Activated T-cell treated with anti-CD3 and anti-CD28 coated beads, Interleukin-2, amount 50 U/mL, for 1 hour (primary cell): ENCODE results near the gene TNP2.

Source experiments
- DNase-seq: peaks from one replicate; pipeline ENCODE4 v3.0.0-alpha.2; 2020

Gene TNP2

DNA sequence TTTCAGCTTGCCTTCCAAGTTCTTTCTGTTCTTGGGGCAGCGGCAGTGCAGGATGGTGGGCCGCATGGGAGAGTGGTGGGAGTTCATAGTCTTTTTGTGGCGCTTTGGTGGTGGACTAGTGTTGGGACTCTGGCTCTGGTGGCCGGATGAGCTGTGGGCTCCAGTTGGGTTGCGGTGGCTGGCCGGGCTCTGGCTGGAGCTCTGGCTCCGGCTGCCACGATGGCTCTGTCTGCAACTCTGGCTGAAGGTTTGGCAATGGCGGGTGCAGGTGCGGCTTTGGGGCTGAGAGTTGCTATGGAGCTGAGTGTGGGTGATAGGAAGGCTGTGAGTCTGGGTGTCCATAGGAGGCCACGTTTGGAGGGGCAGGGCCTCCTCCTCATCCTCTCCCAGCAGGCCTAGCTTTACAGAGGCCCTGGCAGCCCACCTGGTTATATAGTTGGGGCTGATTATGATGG lies at the start of gene TNP2:
TSS of gene TNP2 (minus strand) at position 405 of the 455 bp plus-strand sequence. CDS start at position 342, 63 bp downstream.
- no peak for DNase-seq

DNA sequence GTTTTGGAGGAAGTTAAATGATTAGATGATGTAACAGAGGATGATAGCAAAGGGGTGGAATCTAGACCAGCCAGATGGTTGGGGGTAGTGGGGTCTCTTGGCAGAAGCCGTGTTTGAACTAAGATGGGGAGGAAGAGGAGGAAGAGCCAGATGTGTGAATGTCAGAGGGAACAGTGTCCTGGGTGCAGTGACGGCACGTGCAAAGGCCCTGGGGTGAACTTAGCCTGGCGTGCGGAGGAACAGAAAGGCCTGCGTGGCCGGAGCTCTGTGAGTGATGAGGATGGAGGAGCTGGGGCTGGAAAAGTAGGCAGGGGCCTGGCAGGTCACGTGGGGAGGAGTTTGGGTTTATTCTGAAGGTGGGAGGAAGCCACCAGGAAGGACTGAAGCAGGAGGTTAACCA lies 49.7 kb upstream of the TNP2 start:
- DNase-seq = no peak

DNA sequence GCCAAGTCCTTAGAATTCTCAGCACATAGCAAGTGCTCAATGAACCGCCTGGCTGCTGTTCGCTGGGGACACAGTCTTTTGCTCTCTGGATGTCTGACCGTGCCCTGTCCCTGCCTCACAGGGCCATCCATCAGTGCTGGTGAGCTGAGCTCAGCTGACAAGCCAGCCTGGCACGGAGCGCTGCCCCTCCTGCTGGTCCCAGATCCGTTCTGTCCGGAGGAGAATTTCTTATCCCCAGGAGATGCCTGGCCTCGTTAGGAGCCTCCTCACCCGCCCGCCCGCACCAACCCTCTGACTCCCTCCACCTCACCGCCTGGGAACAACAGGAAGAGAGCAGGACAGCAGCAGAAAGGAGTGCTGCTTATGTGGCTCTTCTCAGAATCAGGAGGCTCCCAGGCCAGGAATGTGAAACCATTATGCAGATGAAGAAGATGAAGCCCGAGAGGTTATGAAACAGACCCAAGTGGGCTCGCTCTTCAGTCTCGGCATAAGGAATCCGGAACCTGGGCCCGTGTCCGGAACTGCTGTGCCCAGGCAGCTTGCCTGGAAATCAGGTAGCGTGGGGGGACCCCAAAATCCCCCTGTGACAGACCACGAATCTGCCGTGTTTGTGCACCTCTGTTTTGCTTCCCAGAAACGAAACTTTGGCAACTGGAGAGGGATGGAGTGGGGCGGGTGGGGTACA lies 47.3 kb upstream of the TNP2 start:
- no peak for DNase-seq

DNA sequence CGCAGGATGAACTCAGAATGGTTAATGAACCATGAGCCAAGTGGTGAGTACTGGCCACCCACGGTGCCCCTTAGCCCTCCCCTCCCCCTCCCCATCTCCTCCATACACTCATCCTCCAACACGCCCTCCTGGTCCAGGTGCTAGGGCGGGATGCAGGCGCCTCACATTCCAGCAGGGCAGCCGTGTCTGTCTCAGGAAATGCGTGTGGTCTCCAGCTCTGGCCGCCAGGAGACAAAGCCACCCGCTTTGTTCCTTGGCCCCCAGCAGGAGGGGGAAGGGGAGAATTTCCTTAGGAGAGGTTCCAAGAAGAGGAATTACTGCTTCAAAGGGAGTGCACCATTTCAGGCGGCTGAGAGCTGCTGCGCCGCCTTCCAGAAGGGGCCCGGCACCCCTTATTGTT lies 46.4 kb upstream of the TNP2 start:
- DNase-seq = no peak

DNA sequence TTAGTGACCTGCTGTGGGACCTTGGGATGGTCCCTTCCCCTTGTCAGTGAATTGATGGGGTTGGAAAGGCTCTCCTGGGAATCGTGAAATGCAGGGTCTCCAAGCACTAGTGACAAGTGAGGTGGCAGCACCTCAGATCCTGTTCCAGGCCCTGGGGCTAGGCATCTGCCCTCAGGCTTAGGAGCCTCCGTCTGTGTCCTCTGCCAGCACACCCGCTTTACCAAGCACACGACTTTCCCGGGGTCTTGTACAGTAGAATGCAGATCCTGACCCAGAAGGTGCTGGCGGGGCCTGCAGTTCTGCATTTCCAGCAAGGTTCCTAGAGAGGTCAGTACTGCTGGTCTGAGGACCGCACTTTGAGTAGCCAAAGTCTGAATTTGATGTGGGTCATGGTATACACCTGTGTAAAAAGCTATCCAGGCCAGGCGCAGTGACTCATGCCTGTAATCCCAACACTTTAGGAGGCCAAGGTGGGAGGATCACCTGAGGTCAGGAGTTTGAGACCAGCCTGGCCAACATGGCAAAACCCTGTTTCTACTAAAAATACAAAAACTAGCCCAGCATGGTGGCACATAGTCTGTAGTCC lies 45.3 kb upstream of the TNP2 start:
- DNase-seq = no peak

DNA sequence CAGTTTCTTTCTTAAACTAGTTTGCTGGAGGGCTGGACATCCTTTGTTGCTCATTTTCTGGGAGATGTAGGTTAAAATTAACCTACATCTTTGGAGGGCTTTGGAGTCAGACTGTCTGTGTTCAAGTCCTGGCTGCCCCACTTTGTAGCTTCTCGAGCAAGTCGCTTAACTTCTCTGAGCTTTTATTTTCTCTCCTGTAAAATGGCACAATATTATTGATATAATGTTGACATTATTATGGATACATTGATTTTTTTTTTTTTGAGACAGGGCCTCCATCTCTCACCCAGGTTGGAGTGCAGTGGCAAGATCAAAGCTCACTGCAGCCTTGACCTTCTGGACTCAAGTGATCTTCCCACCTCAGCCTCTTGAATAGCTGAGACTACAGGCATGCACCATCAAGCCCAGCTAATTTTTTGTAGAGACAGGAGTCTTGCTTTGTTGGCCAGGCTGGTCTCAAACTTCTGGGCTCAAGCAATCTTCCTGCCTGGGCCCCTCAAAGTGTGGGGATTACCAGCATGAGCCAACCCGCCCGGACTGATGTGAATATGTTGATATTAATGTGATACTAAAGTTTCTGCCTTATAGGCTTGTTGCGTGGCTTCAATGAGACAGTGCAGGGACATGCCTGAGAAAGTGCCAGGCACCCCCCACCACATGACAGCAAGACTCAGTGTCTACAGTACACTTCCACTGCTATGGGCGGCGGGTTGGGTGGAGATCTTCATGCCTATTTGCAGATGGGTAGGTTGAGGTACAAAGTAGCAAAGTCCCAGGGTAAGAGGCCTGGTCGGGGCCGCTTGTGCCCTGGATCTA lies 44.6 kb upstream of the TNP2 start:
- no peak for DNase-seq

DNA sequence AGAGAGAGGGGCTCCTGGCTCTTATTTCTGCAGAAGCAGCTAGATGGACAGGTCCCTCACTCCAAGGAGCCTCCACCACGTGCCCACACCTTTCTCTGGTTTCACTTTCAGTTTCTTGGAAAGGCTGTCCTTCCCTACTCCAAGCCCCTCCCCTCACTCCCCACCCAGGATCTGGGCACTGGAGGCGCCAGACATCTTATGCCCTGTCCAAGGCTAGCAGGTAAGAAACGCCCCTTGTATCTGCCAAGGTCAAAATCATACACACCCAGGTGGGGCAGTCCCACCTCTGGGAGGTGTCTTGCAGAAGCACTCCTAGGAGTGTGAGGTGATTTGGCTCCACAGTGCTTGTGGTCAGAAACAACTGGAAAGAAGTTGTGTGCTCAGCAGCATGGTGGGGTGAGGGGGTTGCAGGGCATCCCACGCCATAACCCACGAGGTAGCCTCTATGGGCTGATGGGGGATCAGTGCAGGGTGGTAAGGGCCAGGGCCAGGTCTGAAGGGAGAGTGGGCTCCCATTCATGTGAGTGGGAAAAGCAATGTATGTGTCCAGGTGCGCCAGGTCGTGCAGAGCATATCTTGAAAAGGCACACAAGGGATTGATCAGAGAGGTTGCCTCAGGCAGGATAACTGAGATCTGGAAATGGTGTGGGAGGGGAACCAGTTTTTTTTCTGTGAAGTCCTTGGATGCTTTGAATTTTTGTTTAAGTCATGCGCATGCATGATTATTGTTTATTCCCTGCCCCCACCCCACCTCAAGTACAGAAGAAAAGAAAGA lies 43.8 kb upstream of the TNP2 start:
- DNase-seq = no peak

DNA sequence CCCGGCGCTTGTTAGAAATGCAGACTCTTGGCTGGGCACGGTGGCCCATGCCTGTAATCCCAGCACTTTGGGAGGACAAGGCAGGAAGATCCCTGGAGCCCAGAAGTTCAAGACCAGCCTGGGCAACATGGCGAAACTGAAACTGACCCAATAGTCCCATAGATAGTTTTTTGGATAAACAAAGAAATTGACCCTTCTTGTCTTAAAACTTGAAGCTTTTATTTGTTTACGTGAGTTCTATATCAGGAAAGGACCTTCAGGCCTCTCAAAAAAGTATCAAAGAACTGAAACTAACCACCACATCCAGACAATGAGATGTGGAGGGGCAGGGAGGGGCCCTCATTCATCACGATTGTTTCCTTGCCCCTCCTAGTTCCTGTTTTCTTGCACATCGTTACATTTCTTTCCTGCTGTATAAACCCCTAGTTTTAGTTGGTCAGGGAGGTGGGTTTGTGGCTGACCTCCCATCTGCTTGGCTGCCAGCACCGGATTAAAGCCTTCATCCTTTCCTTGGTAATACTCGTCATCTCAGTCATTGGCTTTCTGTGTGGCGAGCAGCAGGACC lies 42.0 kb upstream of the TNP2 start:
- DNase-seq = no peak

DNA sequence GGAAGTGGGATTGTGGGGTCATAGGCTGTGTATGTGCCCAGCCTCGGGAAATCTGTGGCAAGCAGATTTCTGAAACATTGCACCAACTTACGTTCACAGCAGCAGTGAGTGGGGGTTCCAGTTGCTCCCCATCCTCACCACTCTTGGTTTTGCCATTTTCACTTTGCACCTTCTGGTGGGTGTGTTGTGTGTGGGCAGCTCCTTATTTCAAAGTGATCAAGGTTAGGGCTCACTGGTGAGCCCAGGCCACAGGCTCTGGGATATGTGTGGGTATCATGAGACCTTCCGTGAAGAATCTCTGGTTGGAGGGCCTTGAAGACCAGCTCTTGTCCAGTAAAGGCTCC lies 41.5 kb upstream of the TNP2 start:
- DNase-seq = no peak

DNA sequence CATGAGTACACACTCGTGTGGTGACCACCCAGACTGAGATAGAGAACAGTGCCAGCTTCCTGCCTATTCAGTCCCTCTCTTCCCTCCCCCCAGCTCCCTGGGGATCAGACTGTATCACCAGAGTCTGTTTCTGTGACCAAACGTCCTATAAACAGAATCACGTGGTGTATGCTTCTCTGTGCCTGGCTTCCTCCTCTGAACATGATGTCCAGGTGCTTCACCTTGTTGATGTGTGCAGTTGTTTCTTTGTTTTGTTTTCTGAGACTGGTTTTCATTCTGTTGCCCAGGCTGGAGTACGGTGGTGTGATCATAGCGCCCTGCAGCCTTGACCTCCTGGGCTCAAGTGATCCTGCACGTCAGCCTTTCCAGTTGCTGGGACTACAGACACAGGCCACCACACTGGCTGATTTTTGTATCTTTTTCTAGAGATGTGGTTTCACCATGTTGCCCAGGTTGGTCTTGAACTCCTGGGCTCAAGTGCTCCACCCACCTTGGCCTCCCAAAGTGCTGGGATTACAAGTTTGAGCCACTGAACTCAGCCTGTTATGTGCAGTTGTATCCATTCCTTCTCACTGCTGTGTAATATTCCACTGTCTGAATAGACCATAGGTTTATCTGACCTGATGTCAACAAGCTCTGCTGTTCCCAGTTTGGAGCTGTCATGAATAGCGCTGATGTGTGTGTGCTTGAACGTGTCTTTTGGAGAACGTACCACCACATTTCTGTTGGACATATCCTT lies 40.9 kb upstream of the TNP2 start:
- no peak for DNase-seq

DNA sequence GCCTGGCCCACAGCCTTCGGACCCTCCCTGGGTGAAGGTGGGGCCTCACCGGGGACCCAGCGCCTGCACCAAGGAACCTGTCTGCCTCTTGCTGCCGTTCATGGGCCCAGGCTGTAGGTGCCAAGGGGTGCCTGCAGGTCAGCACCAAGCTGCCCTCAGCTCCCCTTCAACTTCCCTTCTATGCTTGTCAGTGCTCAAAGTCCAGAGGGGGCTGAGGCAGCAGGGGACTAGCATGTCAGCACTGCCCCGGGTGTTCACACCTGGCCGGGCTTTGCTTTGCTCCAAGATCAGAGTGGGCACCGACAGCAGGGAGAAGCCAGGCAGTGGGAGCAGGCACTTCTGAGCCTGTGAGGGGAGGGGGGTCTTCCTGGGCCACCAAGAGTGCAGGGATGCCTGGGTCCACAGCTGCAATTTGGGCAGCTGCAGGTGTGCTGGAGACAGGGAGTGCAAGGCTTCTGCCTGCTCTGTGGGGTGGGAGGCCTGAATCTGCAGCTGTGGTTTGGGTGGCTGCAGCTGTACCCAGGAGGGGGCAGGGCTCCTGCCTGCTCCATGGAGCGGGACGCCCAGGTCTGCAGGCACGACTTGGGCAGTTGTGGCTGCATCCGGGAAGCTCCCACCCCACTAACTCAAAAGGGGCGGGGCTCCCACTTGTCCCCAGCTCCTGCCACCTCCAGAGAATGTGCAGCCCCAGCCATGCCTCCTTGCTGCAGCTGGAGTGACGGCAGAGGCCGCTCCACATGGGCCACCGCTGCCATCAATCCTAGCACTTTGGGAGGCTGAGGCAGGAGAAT lies 39.6 kb upstream of the TNP2 start:
- no peak for DNase-seq

DNA sequence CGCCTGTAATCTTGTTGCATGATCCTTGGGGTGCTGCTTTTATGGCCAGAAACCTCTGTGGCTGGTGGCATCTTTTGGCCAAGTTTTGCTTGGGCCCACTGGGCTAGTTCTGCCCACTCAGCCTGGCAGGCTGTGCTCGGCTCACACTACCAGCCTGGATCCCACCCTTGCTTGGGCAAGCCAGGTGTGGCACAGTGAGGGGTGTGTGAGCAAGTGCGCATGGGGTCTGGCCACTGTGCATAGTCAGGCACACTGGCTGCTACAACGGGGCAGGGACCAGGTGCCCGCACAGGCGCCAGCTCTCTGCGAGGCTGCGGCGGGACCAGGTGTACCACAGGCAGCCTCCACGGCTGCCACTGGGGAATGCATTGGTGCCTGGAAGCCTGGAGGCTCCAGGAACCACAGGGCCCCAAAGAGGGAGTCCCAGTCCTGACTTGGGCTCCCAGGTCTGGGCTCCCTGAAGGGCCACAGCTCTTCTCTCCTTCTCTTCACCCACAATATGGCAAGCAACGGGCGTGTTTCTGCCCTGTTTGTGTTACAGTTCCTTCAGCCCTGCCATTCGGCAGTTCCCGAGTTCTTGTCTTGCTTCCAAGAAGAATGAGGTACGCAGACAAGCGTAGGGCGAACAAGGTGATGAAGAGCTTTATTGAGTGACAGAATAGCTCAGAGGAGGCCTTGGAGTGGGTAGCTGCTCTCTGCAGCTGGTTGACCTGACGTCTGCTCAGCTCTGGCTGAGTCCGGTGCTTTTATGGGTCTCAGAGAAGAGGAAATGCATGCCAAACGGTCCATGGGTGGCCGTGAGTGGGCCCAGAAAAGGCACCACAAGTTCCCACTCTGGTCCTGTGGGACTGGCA lies 38.7 kb upstream of the TNP2 start:
- no peak for DNase-seq

DNA sequence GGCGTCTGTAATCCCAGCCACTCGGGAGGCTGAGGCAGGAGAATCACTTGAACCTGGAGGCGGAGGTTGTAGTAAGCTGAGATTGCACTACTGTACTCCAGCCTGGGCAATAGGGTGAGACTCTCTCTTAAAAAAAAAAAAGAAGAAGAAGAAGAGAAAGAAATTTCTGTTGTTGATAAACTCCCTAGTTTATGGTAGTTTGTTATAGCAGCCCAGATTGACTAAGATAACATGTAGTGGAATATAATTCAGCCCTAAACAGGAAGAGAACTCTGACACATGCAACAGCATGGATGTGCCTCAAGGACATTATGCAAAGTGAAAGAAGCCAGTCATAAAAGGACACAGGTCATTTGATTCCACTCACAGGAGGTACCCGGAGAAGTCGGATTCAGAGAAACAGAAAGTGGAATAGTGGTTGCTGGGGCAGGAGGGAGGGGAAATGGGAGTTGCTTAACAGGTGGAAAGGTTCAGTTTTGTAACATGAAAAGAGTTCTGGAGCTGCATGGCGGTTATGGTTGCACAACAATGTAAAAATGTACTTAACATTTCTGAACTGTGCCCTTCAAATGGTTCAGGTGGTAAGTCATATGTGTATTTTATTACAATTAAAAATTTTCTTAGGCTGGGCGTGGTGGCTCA lies 38.0 kb upstream of the TNP2 start:
- DNase-seq = no peak

DNA sequence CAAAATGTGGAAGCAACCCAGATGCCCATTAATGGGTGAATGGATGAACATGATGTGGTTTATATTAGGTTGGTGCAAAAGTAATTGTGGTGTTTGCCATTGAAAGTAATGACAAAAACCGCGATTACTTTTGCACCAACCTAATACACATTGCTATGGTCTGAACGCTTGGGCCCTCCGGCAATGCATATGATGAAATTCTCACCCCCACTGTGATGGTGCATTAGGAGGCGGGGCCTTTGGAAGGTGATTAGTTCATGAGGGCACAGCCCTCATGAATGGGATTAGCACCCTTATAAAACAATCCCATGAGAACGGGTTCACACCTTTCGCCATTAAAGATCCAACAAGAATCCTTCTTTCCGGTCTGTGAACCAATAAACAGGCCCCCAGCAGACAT lies 37.3 kb upstream of the TNP2 start:
- no peak for DNase-seq

DNA sequence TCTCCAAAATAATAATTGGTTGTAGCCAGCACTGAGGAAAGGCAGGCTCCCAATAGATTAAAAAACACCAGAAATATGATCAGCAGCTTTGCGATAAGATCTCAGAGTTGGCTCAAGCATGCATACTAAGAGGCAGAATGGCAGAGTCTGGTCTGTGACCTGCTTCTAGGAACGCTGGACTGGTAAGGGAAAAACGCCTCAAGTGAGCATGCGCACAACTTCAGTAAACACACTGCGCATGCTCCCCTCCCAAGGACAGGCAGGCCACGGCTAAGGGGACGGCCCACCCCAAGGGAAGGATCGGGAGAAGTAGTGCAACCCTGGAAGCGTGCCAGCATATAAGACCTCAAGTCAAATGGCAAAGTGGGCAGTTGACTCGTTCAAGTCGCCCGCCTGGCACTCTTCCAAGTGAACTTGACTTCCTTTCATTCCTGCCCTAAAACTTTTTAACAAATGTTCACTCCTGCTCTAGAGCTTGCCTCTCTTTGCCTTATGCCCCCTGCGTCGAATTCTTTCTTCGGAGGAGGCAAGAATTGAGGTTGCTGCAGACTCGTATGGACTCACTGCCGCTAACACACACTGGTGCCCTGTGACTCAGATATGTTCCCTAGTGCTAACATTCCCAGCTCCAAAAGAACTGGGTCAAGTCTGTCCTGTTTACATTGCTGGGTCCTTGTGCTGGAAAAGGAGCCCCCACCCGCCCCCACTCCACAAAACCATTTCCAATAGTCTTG lies 34.4 kb upstream of the TNP2 start:
- no peak for DNase-seq

DNA sequence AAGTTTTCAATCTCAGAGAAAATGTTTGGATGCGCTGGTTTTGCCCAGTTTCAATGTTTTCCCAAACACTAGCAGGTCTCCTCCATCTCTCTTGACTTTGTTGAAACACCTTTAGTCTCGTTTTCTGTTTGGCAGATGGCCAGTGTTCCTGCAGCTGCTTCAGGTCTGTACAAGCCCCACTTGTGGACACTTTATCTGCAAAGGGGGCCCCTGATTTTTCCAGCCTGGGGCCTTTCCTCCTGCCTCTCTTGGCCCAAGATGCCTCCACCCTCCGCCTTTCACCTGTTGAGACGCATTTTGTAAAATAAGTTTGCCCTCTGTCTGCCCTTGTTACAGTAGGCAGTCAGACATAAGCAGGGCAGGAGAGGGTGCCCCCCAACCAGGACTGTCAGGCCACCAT lies 33.9 kb upstream of the TNP2 start:
- no peak for DNase-seq

DNA sequence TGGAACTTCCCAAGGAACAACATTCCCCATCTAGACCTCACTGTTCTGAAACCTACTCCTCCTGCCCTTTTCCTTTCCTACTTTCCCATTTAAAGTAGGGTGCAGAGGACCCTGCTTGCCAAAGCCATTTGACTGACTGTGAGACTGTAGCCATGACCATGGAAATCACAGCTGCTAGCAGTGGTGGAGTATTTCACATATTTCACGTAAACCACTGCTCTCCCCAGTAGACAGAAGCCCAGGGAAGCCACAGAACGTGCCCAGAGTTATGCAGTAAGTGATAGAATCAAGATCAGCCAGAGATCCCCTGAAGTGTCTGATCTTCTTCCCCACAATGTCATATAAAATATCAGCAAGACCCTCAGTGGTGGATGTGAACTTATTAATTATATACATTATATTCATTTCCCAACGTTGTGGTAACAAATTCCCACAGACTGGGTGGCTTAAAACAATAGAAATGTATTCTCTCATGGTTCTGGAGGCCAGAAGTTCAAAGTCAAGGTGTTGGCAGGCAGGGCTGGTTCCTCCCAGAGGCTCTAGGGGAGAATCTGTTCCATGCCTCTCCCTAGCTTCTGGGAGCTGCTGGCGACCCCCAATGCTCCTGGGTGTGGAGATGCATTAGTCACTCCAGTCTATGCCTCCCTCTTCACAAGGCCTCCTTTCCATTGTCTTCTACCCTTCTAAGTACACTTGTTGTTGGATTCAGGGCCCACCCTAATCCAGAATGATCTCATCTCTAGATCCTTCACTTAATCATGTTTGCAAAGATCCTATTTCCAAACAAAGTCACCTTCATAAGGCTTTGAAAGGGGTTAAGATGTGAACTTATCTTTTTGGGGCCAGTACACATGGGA lies 32.7 kb upstream of the TNP2 start:
- no peak for DNase-seq

DNA sequence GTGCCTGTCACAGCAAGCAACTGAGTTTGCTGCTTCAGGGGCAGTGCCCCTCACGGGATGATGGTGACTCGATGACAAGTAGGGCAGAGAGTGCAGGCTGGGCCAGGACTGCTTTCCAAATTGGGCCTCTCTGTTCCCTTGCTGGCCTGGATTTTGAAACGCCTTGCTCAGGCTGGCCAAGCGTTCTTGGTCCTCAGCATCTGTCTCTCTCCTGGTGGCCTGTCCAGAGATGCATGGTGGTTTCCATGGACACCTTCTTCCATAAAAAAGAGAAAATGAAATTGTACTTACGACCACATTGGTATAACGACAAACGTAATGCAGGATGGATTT lies 31.4 kb upstream of the TNP2 start:
- no peak for DNase-seq
